PFSK-1 (cell line): ENCODE data around the gene MUC4.

Experiments
- POLR2AphosphoS5 ChIP-seq: IDR thresholded peaks from 2 replicates; pipeline ENCODE4 v1.6.1; 2012; ENCODE audit warnings: low read depth, mild to moderate bottlenecking, control low read depth, low read length, moderate library complexity
- REST ChIP-seq, 2 experiments: IDR thresholded peaks; 2 replicates each; pipeline versions ENCODE4 v1.6.1 to v1.8.0; 2011 to 2012; ENCODE audit warnings: low read depth in 2 of 2, low read length in 2 of 2, control low read depth in 1 of 2, inconsistent platforms in 1 of 2, mild to moderate bottlenecking in 1 of 2, moderate library complexity in 1 of 2; ENCODE audit not compliant: insufficient read depth in 1 of 2
- SIN3A ChIP-seq: IDR thresholded peaks from 2 replicates; pipeline ENCODE4 v1.6.1; 2012; ENCODE audit warnings: mild to moderate bottlenecking, low read length, moderate library complexity, borderline replicate concordance; ENCODE audit not compliant: insufficient read depth
- TAF1 ChIP-seq: IDR thresholded peaks from 2 replicates; pipeline ENCODE4 v1.6.1; 2012; ENCODE audit warnings: low read length, control low read depth, borderline replicate concordance; ENCODE audit not compliant: insufficient read depth

GRCh38 chr3:195847055-195847950, 35.6 kb upstream of the MUC4 start:
- TF ChIP-seq TAF1 (no peak), REST (IDR thresholded peaks at IDR 0.05; ENCODE audit: insufficient read depth in 1 of 2, low read depth in 2 of 2, low read length in 2 of 2) (no peak), POLR2AphosphoS5 (no peak), SIN3A (no peak)
